ENCODE measurements around the gene MATK.

MATK gene

DNA sequence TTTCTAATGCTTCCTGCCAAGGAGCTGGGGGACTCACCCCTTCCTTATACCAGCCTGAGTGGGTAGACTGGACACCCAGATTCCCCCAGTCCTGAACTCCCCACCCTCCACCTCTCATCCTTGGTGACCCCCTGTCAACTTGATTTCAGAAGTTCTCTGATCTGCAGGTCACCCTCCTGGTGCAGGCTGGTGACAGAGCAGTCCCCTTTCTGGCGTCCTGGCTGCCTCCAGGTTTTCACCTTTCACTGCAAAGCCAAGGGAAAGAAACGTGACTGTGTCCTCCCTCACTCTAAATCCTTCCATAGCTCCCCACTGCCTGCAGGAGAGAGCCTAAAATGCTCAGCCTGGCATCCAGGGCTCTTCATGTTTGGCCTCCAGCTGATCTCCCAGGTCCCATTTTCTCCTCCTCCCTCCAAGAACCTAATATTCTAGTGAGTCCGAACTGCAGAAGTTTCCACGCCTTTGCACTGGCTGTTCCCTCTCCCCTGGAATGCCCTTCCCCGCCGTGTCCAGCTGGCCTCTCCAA, 4.1 kb upstream of the MATK start:
- Mint-ChIP-seq H3K36me3 (ENCODE audit: low read depth) (no peaks in the 10 kb centered on the region), H3K4me1 (no peaks in the 10 kb centered on the region), H3K27me3 (ENCODE audit: low read depth, poor library complexity) (peaks cover 78% of the 10 kb centered on the region), H3K4me3 (no peak overlapping the region), H3K9me3 (peaks cover 10% of the 10 kb centered on the region), H3K27ac (no peak overlapping the region)
- TF ChIP-seq, protein P1, sequence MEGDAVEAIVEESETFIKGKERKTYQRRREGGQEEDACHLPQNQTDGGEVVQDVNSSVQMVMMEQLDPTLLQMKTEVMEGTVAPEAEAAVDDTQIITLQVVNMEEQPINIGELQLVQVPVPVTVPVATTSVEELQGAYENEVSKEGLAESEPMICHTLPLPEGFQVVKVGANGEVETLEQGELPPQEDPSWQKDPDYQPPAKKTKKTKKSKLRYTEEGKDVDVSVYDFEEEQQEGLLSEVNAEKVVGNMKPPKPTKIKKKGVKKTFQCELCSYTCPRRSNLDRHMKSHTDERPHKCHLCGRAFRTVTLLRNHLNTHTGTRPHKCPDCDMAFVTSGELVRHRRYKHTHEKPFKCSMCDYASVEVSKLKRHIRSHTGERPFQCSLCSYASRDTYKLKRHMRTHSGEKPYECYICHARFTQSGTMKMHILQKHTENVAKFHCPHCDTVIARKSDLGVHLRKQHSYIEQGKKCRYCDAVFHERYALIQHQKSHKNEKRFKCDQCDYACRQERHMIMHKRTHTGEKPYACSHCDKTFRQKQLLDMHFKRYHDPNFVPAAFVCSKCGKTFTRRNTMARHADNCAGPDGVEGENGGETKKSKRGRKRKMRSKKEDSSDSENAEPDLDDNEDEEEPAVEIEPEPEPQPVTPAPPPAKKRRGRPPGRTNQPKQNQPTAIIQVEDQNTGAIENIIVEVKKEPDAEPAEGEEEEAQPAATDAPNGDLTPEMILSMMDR (IDR thresholded peaks at IDR 0.05), result no peak
- DNase-seq, result no peak

DNA sequence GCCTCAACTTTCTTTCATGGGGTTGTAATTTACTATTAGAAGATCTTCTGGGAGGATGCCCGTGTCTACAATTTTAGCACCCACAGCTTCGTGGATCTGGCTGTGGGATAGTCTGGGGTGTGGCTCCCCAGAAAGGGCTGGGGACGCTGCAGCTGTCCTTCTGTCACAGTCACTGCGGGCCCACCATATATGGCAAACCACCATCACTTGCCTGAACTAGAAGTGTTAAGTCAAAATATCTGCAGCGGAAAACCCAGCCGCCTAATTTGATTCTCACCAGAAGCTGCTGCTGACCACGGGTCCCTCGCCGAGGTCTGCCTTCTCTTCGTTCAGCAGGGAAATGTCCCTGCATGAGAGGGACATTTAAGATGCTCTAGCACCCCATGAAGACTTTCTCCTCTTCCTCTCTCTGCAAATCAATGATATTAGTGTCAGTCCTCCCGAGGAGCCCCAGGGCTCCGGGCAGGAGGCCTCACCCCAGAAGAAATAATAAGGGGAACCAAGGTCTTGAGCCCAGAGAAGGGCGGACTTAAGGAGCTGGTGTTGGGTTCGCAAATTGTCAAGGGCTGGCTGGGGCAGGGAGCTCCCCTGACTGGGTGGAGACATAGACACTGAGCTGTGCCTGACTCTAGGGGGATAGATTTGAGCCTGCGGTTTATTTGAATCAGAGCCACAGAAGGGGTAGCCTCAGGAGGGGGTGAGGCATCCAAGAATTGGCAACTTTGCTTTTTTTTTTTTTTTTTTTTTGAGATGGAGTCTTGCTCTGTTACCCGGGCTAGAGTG, 3.0 kb upstream of the MATK start:
- no peak for DNase-seq
- peaks cover 82% of the 10 kb centered on the region for H3K27me3 Mint-ChIP-seq (ENCODE audit: low read depth, poor library complexity)

DNA sequence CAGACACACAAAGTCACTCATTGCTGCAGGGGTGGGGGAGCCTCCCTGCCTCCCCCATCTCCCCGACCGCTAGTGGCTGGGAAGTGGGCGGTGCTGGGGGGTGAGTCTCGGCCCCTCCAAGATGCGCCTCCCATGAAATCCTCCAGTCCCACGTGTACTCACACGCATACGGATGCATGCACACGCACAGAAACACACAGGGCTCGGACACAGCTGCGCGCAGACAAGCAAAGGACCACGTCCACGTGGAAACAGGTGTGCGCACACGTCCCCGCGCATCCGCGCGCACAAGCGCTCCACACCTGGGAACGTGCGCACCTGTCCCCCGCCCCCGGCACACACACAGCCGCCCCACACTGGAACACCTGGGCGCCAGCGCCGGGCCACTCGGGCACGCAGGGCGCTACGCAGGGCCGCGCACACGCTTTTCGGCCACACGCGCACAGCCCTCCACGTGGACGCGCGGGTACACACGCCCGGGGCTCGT, 687 bp downstream of the MATK start:
- H3K4me3 Mint-ChIP-seq, result peak overlapping the region; percentile 42
- TF ChIP-seq, protein P1 (IDR thresholded peaks at IDR 0.05), result no peak

More for the DNA sequence above, 3.0 kb upstream of the MATK start:
- Mint-ChIP-seq H3K4me1 (no peaks in the 10 kb centered on the region), H3K36me3 (ENCODE audit: low read depth) (no peaks in the 10 kb centered on the region), H3K27ac (no peak overlapping the region), H3K9me3 (peaks cover 10% of the 10 kb centered on the region), H3K4me3 (no peak overlapping the region)
- TF ChIP-seq, protein P1 (IDR thresholded peaks at IDR 0.05), result no peak

DNA sequence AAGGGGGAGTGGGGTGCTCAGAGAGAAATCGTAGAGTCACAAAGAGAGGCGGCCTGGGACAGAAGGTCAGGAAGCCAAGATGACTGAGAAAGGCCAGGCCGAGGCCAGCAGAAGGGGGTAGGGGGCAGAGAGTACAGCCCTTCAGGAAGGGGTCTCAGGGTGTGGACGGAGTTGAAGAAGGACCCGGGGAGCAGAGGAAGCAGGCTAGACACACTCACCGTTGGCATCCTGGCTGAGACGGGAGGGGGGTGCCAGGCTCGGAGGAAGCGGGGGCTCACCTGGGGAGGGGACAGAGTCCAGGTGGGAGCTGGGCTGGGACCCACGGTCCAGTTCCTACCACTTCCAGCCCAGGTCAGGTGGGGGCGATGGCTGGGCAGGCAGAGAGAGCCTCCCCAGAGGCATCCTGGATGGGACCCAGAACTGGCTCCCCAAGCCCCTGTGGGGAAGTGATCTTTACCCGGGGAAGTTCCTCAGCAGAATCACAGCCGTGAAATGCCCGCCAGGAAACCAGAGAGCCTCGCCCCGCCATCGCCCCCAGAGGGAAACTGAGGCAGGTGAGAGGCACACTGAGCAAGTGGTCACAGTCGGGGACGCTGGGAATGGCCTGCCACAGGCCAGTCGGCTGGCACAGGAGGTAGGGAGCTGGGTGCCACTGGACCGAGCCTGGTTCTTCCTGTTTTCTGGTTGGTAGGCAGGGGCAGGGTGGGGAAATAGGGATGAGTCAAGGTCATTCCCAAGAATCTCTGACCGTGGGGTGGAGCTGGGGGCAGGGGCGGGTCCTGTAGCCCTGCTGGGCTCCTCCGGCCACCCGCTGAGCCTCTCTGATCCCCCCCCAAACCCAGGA, 1.4 kb downstream of the MATK start:
- H3K27me3 Mint-ChIP-seq (ENCODE audit: low read depth, poor library complexity), result peaks cover 79% of the 10 kb centered on the region
- no peak for DNase-seq
- H3K36me3 Mint-ChIP-seq (ENCODE audit: low read depth), result peaks cover 5% of the 10 kb centered on the region
- H3K9me3 Mint-ChIP-seq, result peaks cover 22% of the 10 kb centered on the region
- no peaks in the 10 kb centered on the region for H3K4me1 Mint-ChIP-seq
- TF ChIP-seq, protein P1 (IDR thresholded peaks at IDR 0.05), result no peak
- H3K4me3 Mint-ChIP-seq, result peak overlapping the region; percentile 57
- H3K27ac Mint-ChIP-seq, result no peak overlapping the region

More for the DNA sequence above, 687 bp downstream of the MATK start:
- Mint-ChIP-seq H3K27me3 (ENCODE audit: low read depth, poor library complexity) (peaks cover 85% of the 10 kb centered on the region), H3K4me1 (no peaks in the 10 kb centered on the region), H3K9me3 (peaks cover 22% of the 10 kb centered on the region), H3K27ac (no peak overlapping the region), H3K36me3 (ENCODE audit: low read depth) (peaks cover 5% of the 10 kb centered on the region)
- no peak for DNase-seq

DNA sequence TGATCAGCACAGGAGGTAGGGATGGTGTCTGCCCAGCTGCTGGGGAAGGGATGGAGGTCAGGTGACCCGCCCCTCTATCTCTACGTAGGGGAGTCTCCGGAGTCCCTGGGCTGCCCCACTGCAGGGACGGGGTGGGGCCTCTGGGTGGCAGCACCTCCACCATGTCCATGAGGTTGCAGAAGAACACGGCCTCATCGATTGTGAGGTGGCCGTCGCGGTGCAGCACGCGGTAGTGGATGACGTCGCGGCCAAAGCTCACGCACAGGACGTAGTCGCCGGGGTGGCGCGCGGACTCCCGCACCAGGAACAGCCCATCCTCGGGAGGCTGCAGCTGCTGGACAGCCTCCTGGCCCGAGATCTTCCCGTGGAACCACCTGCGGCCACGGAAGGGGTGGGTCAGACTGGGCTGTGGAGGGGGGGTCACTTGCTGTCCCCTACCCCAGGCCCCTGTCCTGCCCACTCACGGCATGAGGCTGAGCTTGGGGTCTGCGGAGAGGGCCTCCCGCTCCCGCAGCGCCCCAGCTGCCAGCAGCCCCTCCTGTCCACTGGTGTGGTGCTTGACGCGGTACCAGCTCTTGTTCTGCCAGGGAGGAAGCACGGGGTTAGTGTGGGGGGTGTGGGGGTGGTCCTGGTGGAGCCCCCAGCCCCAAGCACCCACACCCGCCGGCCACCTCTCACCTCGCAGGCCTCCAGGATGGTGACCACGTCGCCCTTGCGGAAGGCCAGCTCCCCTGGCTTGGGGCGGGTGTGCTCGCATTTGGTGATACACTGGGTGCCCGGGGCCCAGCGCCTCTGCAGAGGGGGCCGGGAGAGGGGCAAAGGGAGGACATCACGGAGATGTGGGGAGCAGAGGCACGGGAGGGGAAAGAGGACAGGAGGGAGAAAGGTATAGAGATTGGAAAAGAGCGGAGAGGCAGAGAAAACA, 2.3 kb downstream of the MATK start:
- H3K27me3 Mint-ChIP-seq (ENCODE audit: low read depth, poor library complexity), result peaks cover 70% of the 10 kb centered on the region
- DNase-seq, result no peak

More for the DNA sequence above, 2.3 kb downstream of the MATK start:
- Mint-ChIP-seq H3K36me3 (ENCODE audit: low read depth) (peaks cover 5% of the 10 kb centered on the region), H3K27ac (no peak overlapping the region), H3K9me3 (peaks cover 22% of the 10 kb centered on the region), H3K4me3 (peak overlapping the region; percentile 57), H3K4me1 (no peaks in the 10 kb centered on the region)
- TF ChIP-seq, protein P1 (IDR thresholded peaks at IDR 0.05), result peak; percentile 34

Measured in nephron progenitor cell (in vitro differentiated cells).